Vagina (tissue), 2 donors: ENCODE measurements around the gene DGLUCY.

Experiments used
- CTCF ChIP-seq, 3 experiments: fragments of 450-650 bp in 2 of 3; fragments of 200-600 bp in 1 of 3; sonication (generic) in 1 of 3; IDR thresholded peaks; one replicate each; pipeline ENCODE4 v1.5.1; 2017 to 2019; ENCODE audit warnings: antibody characterized with exemption in 3 of 3, mild to moderate bottlenecking in 2 of 3, moderate library complexity in 2 of 3
- POLR2A ChIP-seq, 2 donors: fragments of 450-650 bp; IDR thresholded peaks; one replicate each; pipeline ENCODE4 v1.6.1; 2017; ENCODE audit warnings: antibody characterized with exemption in 2 of 2, mild to moderate bottlenecking in 2 of 2, moderate library complexity in 2 of 2
- POLR2AphosphoS5 ChIP-seq, 2 donors: sonication (generic); formaldehyde crosslinking; IDR thresholded peaks; one replicate each; pipeline ENCODE4 v1.9.0; 2017; ENCODE audit warnings: antibody characterized with exemption in 2 of 2, mild to moderate bottlenecking in 2 of 2, low read depth in 1 of 2; ENCODE audit not compliant: insufficient read depth in 1 of 2

- TF ChIP-seq CTCF (IDR thresholded peaks at IDR 0.05) (no peak), POLR2A (IDR thresholded peaks at IDR 0.05) (no peak), POLR2AphosphoS5 (IDR thresholded peaks at IDR 0.05; ENCODE audit: insufficient read depth in 1 of 2, low read depth in 1 of 2) (no peak)
These were observed 82.0 kb downstream of the DGLUCY start for GRCh38 chr14:91195881-91196280.
